GM23338 (cell line): Measurements from ENCODE around the gene ELL2. TPM values are rescaled to one million over a fixed set of nuclear protein-coding genes. Genes with fewer than 3 reads are reported as not detected.

Experiments used
- ATAC-seq: fragments of 200-7000 bp; cut with Tn5 transposase; 3 replicates; pipeline ENCODE4 v1.9.1; 2020
- DNase-seq: peaks from one replicate; pipeline ENCODE4 v3.0.0-alpha.2; 2015; ENCODE audit warnings: low spot score
- H2AFZ ChIP-seq: fragments of 200-600 bp; sonication (generic); 2 replicates; pipeline ENCODE4 v1.8.0; 2016; ENCODE audit warnings: antibody characterized with exemption, mild to moderate bottlenecking, moderate library complexity
- H3F3A ChIP-seq: fragments of 200-600 bp; sonication (generic); replicated peaks from 2 replicates; pipeline ENCODE4 v1.8.0; 2017; ENCODE audit warnings: antibody characterized with exemption, mixed run types, low read depth
- H3K27ac ChIP-seq: fragments of 200-600 bp; sonication (generic); 2 replicates; pipeline ENCODE4 v1.6.1; 2016; ENCODE audit warnings: low read depth
- H3K27me3 ChIP-seq: fragments of 200-600 bp; sonication (generic); 2 replicates; pipeline ENCODE4 v1.8.0; 2016; ENCODE audit warnings: mild to moderate bottlenecking, mixed run types, moderate library complexity; ENCODE audit not compliant: insufficient read depth
- H3K36me3 ChIP-seq: fragments of 200-600 bp; sonication (generic); 2 replicates; pipeline ENCODE4 v1.8.0; 2016; ENCODE audit warnings: mild to moderate bottlenecking; ENCODE audit not compliant: insufficient read depth
- H3K4me1 ChIP-seq: fragments of 200-600 bp; sonication (generic); 2 replicates; pipeline ENCODE4 v1.8.0; 2016; ENCODE audit warnings: mild to moderate bottlenecking, moderate library complexity; ENCODE audit not compliant: insufficient read depth
- H3K4me2 ChIP-seq: fragments of 200-600 bp; sonication (generic); 2 replicates; pipeline ENCODE4 v1.7.1; 2017; ENCODE audit warnings: mixed run types
- H3K4me3 ChIP-seq: fragments of 200-600 bp; sonication (generic); 2 replicates; pipeline ENCODE4 v1.6.1; 2016; ENCODE audit warnings: mixed run types
- H3K79me2 ChIP-seq: fragments of 200-600 bp; sonication (generic); replicated peaks from 2 replicates; pipeline ENCODE4 v1.8.0; 2017; ENCODE audit warnings: mild to moderate bottlenecking; ENCODE audit not compliant: insufficient read depth
- H3K9me2 ChIP-seq: fragments of 200-600 bp; sonication (generic); 2 replicates; pipeline ENCODE4 v1.8.0; 2017; ENCODE audit not compliant: insufficient read depth
- H4K20me1 ChIP-seq: fragments of 200-600 bp; sonication (generic); replicated peaks from 2 replicates; pipeline ENCODE4 v1.8.0; 2017; ENCODE audit warnings: mild to moderate bottlenecking; ENCODE audit not compliant: insufficient read depth
- H3K27ac Mint-ChIP-seq: 2 replicates; pipeline ENCODE4 v1.8.0; 2020; ENCODE audit warnings: inconsistent platforms, mild to moderate bottlenecking, moderate library complexity, mixed read lengths
- H3K27me3 Mint-ChIP-seq: 3 replicates; pipeline ENCODE4 v1.8.0; 2022; ENCODE audit warnings: low read depth, mild to moderate bottlenecking, moderate library complexity, mixed read lengths, inconsistent platforms; ENCODE audit not compliant: insufficient read depth, poor library complexity
- H3K36me3 Mint-ChIP-seq: 3 replicates; pipeline ENCODE4 v1.8.0; 2021; ENCODE audit warnings: low read depth, mild to moderate bottlenecking, inconsistent platforms, moderate library complexity, mixed read lengths
- H3K4me1 Mint-ChIP-seq: 3 replicates; pipeline ENCODE4 v1.8.0; 2020; ENCODE audit warnings: mild to moderate bottlenecking, inconsistent platforms, mixed read lengths
- H3K4me3 Mint-ChIP-seq: 3 replicates; pipeline ENCODE4 v1.8.0; 2021; ENCODE audit warnings: moderate library complexity, mild to moderate bottlenecking, inconsistent platforms, mixed read lengths
- H3K9me3 Mint-ChIP-seq: 3 replicates; pipeline ENCODE4 v1.8.0; 2020; ENCODE audit warnings: moderate library complexity, mild to moderate bottlenecking, inconsistent platforms, mixed read lengths
- CREB1 ChIP-seq: fragments of 250-450 bp; sonication (Bioruptor Pico); IDR thresholded peaks from 2 replicates; pipeline ENCODE4 v1.5.0; 2020; ENCODE audit warnings: low read depth, mild to moderate bottlenecking, moderate library complexity
- EZH2 ChIP-seq: fragments of 200-600 bp; sonication (generic); IDR thresholded peaks from one replicate; pipeline ENCODE4 v1.8.0; 2017; ENCODE audit warnings: antibody characterized with exemption, mild to moderate bottlenecking, low read depth; ENCODE audit not compliant: unreplicated experiment
- EZH2phosphoT487 ChIP-seq: fragments of 200-600 bp; sonication (generic); IDR thresholded peaks from one replicate; pipeline ENCODE4 v1.8.1; 2018; ENCODE audit warnings: antibody characterized with exemption; ENCODE audit not compliant: unreplicated experiment
- JUNB ChIP-seq: IDR thresholded peaks from one replicate; pipeline ENCODE4 v1.6.1; 2016; ENCODE audit warnings: antibody characterized with exemption; ENCODE audit not compliant: unreplicated experiment
- NANOG ChIP-seq: IDR thresholded peaks from 2 replicates; pipeline ENCODE4 v1.6.1; 2016; ENCODE audit warnings: antibody characterized with exemption, borderline replicate concordance
- POLR2AphosphoS5 ChIP-seq: IDR thresholded peaks from 2 replicates; pipeline ENCODE4 v1.6.1; 2016; ENCODE audit warnings: antibody characterized with exemption, low read depth
- REST ChIP-seq: IDR thresholded peaks from one replicate; pipeline ENCODE4 v1.6.1; 2018; ENCODE audit warnings: antibody characterized with exemption; ENCODE audit not compliant: unreplicated experiment
- STAT1 ChIP-seq: IDR thresholded peaks from one replicate; pipeline ENCODE4 v1.6.1; 2016; ENCODE audit warnings: antibody characterized with exemption; ENCODE audit not compliant: unreplicated experiment
- ZNF114 ChIP-seq: fragments of 250-450 bp; sonication (Bioruptor Pico); IDR thresholded peaks from 2 replicates; pipeline ENCODE4 v1.5.0; 2020; ENCODE audit warnings: mild to moderate bottlenecking, moderate library complexity
- ZNF331 ChIP-seq: fragments of 250-450 bp; sonication (Bioruptor Pico); IDR thresholded peaks from 2 replicates; pipeline ENCODE4 v1.5.0; 2020; ENCODE audit warnings: low read depth, mild to moderate bottlenecking, moderate library complexity
- polyA plus RNA-seq: library from polyadenylated mRNA; unstranded; fragments of >200 nt; fragmentation: Nextera tagmentation; extraction: Ambion mirVana; gene quantifications from 2 replicates; pipeline ENCODE4 v1.2.1, GENCODE V29; 2016
- total RNA-seq: library from RNA; depleted of rRNA; stranded (reverse); fragments of >200 nt; shearing (Covaris generic); gene quantifications from 2 replicates; pipeline ENCODE4 v1.2.3, GENCODE V29; 2014
- TF ChIP-seq, protein P1 (sequence below): fragments of 250-450 bp; sonication (Bioruptor Pico); IDR thresholded peaks from 2 replicates; pipeline ENCODE4 v1.5.0; 2020; ENCODE audit warnings: mild to moderate bottlenecking, moderate library complexity
- TF ChIP-seq, protein P2 (sequence below), 2 experiments: fragments of 200-600 bp in 1 of 2; sonication (generic) in 1 of 2; conservative IDR thresholded peaks; 2 replicates each; pipeline versions ENCODE4 v1.5.1 to v1.6.1; 2016 to 2017; ENCODE audit warnings: antibody characterized with exemption in 2 of 2, low read depth in 2 of 2, mild to moderate bottlenecking in 2 of 2, moderate library complexity in 1 of 2

The ELL2 gene
- total and polyA plus RNA-seq, 2 experiments from 2014 or later, result 7.4 to 32.6 TPM

DNA sequence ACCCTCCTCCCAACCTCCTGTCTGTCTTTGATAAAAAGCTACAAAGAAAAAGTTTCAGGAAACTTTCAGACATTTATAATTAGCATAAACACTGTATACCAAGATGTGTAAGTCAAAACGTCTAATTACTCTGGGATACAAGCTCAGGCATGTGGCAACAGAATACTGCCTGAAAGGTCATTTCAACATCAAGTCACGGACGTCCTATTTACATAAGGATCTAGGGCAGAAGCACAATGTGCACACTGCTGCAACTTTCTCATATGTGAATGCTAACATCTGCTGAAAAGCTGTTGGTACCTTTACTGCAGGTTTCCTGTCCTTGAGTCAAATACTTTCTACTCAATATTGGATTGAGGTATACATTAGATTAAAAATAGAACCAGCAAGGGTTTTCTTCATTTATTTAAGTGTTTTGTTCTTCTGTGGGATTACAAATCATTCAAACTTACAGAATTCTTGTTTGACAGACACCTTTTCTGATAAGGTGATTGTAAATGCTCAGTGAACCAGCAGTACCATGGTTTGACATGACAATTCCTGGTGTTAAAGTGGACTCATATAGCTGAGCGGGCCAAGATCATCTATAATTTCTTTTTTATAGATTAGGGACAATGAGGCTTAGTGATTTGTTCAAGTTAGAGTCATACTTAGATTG is 36.8 kb downstream of the ELL2 start (continued):
- TF ChIP-seq ZNF114 (CRISPR knock-in tag) (no peak), CREB1 (CRISPR knock-in tag) (no peak), REST (no peak), POLR2AphosphoS5 (no peak)

DNA sequence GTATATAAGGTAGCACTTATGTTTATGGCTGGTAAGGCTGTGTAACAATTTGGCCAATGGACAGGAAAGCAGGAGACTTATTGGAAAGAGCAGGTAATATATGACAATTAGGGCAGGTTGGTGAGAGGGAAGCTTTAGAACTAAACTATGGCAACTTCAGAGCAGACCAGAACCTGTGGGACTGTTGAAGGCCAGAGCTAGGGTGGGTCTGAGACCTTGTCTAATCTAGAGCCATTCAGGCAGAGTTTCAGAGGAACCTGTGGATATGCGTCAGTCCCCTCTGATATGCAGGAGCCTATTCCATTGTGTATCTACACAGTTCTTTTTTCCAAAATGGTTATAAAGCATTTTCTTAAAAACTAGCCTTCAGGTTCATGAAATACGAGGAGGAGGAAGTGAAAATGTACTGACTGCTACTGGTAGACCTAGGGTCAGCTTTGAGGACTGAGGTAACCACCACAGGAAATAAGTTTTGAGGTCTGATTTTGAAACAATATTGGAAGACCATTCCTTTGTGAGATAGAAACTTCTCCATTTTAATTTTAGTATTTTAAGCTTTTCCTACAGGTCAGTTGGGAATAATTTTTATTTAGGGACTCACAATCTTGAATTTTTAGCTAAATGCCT is 37.6 kb downstream of the ELL2 start:
- H3K27me3 ChIP-seq, result no peaks in the 10 kb centered on the region
- no peaks in the 10 kb centered on the region for H3K36me3 ChIP-seq
- peaks cover 3% of the 10 kb centered on the region; the same call in 1 of the 3 replicates for H3K36me3 Mint-ChIP-seq
- no peak overlapping the region for H3K27ac ChIP-seq
- no peaks in the 10 kb centered on the region for H3K9me2 ChIP-seq
- H2AFZ ChIP-seq, result no peak overlapping the region
- H3K4me1 Mint-ChIP-seq, result peaks cover 8% of the 10 kb centered on the region
- no peak overlapping the region for H3K27ac Mint-ChIP-seq
- no peak for DNase-seq
- no peak overlapping the region for H3K4me2 ChIP-seq
- no peaks in the 10 kb centered on the region for H4K20me1 ChIP-seq
- H3K4me3 Mint-ChIP-seq, result no peak overlapping the region
- peaks cover 2% of the 10 kb centered on the region; the same call in 2 of the 3 replicates for H3K9me3 Mint-ChIP-seq
- H3F3A ChIP-seq, result no peaks in the 10 kb centered on the region; the same call in 1 of the 2 replicates
- no peak for ATAC-seq
- H3K27me3 Mint-ChIP-seq, result peaks cover 4% of the 10 kb centered on the region
- H3K4me3 ChIP-seq, result no peak overlapping the region
- no peaks in the 10 kb centered on the region; the same call in 1 of the 2 replicates for H3K4me1 ChIP-seq
- peaks cover 3% of the 10 kb centered on the region; the same call in 1 of the 2 replicates for H3K79me2 ChIP-seq
- TF ChIP-seq, protein P1, sequence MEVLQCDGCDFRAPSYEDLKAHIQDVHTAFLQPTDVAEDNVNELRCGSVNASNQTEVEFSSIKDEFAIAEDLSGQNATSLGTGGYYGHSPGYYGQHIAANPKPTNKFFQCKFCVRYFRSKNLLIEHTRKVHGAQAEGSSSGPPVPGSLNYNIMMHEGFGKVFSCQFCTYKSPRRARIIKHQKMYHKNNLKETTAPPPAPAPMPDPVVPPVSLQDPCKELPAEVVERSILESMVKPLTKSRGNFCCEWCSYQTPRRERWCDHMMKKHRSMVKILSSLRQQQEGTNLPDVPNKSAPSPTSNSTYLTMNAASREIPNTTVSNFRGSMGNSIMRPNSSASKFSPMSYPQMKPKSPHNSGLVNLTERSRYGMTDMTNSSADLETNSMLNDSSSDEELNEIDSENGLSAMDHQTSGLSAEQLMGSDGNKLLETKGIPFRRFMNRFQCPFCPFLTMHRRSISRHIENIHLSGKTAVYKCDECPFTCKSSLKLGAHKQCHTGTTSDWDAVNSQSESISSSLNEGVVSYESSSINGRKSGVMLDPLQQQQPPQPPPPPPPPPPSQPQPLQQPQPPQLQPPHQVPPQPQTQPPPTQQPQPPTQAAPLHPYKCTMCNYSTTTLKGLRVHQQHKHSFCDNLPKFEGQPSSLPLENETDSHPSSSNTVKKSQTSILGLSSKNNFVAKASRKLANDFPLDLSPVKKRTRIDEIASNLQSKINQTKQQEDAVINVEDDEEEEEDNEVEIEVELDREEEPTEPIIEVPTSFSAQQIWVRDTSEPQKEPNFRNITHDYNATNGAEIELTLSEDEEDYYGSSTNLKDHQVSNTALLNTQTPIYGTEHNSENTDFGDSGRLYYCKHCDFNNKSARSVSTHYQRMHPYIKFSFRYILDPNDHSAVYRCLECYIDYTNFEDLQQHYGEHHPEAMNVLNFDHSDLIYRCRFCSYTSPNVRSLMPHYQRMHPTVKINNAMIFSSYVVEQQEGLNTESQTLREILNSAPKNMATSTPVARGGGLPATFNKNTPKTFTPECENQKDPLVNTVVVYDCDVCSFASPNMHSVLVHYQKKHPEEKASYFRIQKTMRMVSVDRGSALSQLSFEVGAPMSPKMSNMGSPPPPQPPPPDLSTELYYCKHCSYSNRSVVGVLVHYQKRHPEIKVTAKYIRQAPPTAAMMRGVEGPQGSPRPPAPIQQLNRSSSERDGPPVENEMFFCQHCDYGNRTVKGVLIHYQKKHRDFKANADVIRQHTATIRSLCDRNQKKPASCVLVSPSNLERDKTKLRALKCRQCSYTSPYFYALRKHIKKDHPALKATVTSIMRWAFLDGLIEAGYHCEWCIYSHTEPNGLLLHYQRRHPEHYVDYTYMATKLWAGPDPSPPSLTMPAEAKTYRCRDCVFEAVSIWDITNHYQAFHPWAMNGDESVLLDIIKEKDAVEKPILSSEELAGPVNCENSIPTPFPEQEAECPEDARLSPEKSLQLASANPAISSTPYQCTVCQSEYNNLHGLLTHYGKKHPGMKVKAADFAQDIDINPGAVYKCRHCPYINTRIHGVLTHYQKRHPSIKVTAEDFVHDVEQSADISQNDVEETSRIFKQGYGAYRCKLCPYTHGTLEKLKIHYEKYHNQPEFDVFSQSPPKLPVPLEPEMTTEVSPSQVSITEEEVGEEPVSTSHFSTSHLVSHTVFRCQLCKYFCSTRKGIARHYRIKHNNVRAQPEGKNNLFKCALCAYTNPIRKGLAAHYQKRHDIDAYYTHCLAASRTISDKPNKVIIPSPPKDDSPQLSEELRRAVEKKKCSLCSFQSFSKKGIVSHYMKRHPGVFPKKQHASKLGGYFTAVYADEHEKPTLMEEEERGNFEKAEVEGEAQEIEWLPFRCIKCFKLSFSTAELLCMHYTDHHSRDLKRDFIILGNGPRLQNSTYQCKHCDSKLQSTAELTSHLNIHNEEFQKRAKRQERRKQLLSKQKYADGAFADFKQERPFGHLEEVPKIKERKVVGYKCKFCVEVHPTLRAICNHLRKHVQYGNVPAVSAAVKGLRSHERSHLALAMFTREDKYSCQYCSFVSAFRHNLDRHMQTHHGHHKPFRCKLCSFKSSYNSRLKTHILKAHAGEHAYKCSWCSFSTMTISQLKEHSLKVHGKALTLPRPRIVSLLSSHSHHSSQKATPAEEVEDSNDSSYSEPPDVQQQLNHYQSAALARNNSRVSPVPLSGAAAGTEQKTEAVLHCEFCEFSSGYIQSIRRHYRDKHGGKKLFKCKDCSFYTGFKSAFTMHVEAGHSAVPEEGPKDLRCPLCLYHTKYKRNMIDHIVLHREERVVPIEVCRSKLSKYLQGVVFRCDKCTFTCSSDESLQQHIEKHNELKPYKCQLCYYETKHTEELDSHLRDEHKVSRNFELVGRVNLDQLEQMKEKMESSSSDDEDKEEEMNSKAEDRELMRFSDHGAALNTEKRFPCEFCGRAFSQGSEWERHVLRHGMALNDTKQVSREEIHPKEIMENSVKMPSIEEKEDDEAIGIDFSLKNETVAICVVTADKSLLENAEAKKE (CRISPR knock-in tag), result no peak
- TF ChIP-seq ZNF114 (CRISPR knock-in tag) (no peak), CREB1 (CRISPR knock-in tag) (no peak), EZH2phosphoT487 (no peak), NANOG (no peak), STAT1 (no peak), JUNB (no peak), EZH2 (no peak), ZNF331 (CRISPR knock-in tag) (no peak)
- TF ChIP-seq, protein P2, sequence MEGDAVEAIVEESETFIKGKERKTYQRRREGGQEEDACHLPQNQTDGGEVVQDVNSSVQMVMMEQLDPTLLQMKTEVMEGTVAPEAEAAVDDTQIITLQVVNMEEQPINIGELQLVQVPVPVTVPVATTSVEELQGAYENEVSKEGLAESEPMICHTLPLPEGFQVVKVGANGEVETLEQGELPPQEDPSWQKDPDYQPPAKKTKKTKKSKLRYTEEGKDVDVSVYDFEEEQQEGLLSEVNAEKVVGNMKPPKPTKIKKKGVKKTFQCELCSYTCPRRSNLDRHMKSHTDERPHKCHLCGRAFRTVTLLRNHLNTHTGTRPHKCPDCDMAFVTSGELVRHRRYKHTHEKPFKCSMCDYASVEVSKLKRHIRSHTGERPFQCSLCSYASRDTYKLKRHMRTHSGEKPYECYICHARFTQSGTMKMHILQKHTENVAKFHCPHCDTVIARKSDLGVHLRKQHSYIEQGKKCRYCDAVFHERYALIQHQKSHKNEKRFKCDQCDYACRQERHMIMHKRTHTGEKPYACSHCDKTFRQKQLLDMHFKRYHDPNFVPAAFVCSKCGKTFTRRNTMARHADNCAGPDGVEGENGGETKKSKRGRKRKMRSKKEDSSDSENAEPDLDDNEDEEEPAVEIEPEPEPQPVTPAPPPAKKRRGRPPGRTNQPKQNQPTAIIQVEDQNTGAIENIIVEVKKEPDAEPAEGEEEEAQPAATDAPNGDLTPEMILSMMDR (conservative IDR thresholded peaks at IDR 0.05; ENCODE audit: low read depth in 2 of 2), result no peak
